ENCODE data around the gene ROCK2. TPM values are rescaled to one million over a fixed set of nuclear protein-coding genes. Genes with fewer than 3 reads are reported as not detected.

Gene ROCK2
- total and polyA plus RNA-seq, 8 donors = 49.4 to 61.5 (median 58.8) TPM

DNA sequence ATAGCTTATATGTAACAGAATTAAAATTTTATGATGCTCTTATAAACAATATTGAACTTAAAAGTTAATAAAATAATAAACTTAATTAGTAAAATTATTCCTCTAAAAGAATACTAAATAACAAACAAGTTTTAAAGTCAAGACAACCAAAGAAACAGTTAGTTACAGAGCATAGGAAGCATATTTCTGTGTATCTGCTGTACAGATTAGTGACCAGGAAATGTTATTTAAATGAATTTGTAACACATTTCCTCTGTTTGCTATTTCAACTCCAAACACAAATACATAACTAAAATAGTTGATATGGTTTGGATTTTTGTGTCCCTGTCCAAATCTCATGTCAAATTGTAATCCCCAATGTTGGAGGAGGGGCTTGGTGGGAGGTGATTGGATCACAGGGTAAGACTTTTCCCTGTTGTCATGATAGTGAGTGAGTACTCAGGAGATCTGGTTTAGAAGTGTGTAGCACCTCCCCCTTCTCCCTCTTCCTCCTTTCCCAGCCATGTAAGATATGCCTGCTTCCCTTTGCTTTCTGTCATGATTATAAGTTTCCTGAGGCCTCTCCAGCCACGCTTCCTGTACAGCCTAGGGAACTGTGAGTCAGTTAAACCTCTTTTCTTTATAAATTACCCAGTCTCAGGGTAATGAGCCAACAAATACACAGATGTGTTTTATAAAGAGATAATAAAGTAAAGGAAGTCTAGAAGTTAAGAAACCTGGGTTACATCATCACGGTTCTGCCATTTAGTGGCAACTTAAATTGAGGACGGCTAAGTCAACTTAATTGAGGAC lies 51.8 kb downstream of the ROCK2 start:
- ATAC-seq (peak; percentile 58), DNase-seq (no peak)
- peak overlapping the region in 1 of 2 donors; percentile 72 for H3K27ac ChIP-seq
- no peaks in the 10 kb centered on the region for H3K27me3 ChIP-seq
- intact Hi-C loops (cut with DNase I) = no loop called here
- no peaks in the 10 kb centered on the region for H3K9me3 ChIP-seq
- H3K4me1 ChIP-seq = peaks cover 8 to 55% of the 10 kb centered on the region in 2 donors
- H3K4me3 ChIP-seq = no peak overlapping the region
- H3K36me3 ChIP-seq = no peaks in the 10 kb centered on the region
- TF ChIP-seq CTCF (IDR thresholded peaks at IDR 0.05) = no peak

DNA sequence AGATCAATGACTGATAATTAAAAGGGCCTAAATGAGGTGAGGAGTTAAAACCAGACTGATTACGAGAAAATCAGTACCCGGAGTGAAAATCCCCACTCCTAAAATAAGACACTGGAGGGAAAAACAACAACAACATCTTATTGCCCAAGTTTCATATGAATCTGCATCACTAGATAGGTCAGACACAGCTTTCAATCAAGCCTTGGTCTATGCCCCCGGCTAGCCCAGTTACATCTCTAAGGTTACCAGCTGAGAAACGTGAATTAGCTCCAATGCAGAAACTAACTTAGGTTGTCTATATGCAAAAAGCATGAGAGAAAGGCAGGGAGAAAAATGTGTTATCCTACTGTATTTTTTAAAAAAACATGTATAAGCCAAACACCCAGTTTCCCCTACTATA lies 53.7 kb downstream of the ROCK2 start:
- no peak overlapping the region for H3K27ac ChIP-seq
- H3K4me1 ChIP-seq = peaks cover 8 to 63% of the 10 kb centered on the region in 2 donors
- no peak overlapping the region for H3K4me3 ChIP-seq
- DNase-seq (no peak), ATAC-seq (no peak)
- TF ChIP-seq CTCF (IDR thresholded peaks at IDR 0.05) = no peak
- H3K36me3 ChIP-seq = no peaks in the 10 kb centered on the region
- H3K9me3 ChIP-seq = no peaks in the 10 kb centered on the region
- intact Hi-C loops (cut with DNase I) = no loop called here
- H3K27me3 ChIP-seq = no peaks in the 10 kb centered on the region

DNA sequence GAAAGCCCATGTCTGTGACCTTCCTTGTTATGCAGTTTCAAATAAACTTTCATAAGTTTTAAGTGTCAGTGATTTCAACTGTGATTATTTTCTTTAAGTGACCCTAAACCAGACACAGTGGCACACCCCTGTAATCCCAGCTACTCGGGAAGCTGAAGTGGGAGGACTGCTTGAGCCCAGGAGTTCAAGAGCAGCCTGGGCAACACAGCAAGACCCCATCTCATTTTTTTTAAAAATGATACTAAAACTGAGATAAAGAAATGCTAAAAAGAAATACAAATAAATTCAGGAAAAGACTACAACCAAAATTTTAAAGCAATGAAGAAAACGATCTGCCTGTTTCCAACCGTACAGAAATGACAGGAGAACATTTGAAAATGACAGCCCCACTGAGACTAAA lies 54.2 kb downstream of the ROCK2 start:
- H3K27me3 ChIP-seq = no peaks in the 10 kb centered on the region
- H3K27ac ChIP-seq = no peak overlapping the region
- no peaks in the 10 kb centered on the region for H3K9me3 ChIP-seq
- DNase-seq = no peak
- peaks cover 8 to 63% of the 10 kb centered on the region in 2 donors for H3K4me1 ChIP-seq
- TF ChIP-seq CTCF (IDR thresholded peaks at IDR 0.05) = no peak
- H3K36me3 ChIP-seq = no peaks in the 10 kb centered on the region
- no peak for ATAC-seq
- intact Hi-C loops (cut with DNase I) = no loop called here
- no peak overlapping the region for H3K4me3 ChIP-seq

GRCh38 chr2:11288431-11288830 lies 56.0 kb downstream of the ROCK2 start:
- no peaks in the 10 kb centered on the region for H3K27me3 ChIP-seq
- TF ChIP-seq CTCF (IDR thresholded peaks at IDR 0.05) = no peak
- no peak for DNase-seq
- H3K27ac ChIP-seq = no peak overlapping the region
- ATAC-seq = no peak
- intact Hi-C loops (cut with DNase I) = no loop called here
- peaks cover 8 to 59% of the 10 kb centered on the region in 2 donors for H3K4me1 ChIP-seq
- peaks cover 0 to 18% of the 10 kb centered on the region in 2 donors for H3K36me3 ChIP-seq
- H3K9me3 ChIP-seq = peaks cover 0 to 7% of the 10 kb centered on the region in 2 donors
- H3K4me3 ChIP-seq = no peak overlapping the region

DNA sequence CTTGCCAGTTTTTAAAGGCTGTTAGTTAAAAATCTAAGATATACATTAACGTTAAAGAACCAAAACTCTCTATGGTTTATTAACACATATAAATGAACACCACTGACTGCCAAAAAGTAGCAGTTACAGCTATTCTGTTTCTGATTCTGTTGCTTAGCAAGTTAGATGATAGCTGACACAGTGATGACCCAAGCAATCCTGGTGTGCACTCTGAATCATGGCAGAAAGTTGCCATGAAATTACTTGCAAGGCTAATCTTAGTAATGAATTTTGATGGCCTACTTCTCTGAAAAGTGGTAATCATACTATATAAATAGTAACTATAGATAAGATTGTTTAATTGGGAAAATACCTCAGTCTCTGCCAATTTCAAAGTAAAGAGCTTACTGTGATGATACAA lies 57.7 kb downstream of the ROCK2 start:
- no peak for ATAC-seq
- H3K9me3 ChIP-seq = peaks cover 0 to 10% of the 10 kb centered on the region in 2 donors
- no peak overlapping the region for H3K27ac ChIP-seq
- no peaks in the 10 kb centered on the region for H3K27me3 ChIP-seq
- peaks cover 0 to 43% of the 10 kb centered on the region in 2 donors for H3K4me1 ChIP-seq
- no peak for TF ChIP-seq CTCF (IDR thresholded peaks at IDR 0.05)
- intact Hi-C loops (cut with DNase I) = no loop called here
- peaks cover 0 to 18% of the 10 kb centered on the region in 2 donors for H3K36me3 ChIP-seq
- H3K4me3 ChIP-seq = no peak overlapping the region
- DNase-seq = peak in 1 of 4 donors; percentile 13

Data from left lung (tissue), 10 donors.